ENCODE results near the gene CEMIP.

GRCh38 chr15:80967991-80968510 lies 188.9 kb downstream of the CEMIP start:
- no peak for TF ChIP-seq CTCF (IDR thresholded peaks at IDR 0.05)
- TF ChIP-seq JUND (IDR thresholded peaks at IDR 0.05): no peak
- TF ChIP-seq SMC3 (IDR thresholded peaks at IDR 0.05; ENCODE audit: low read depth, low read length): no peak
- TF ChIP-seq FOXM1 (IDR thresholded peaks at IDR 0.05; ENCODE audit: low read depth): no peak
- TF ChIP-seq RCOR1 (IDR thresholded peaks at IDR 0.05; ENCODE audit: low read length): no peak
- TF ChIP-seq FOXJ3 (CRISPR knock-in tag; IDR thresholded peaks at IDR 0.05): no peak
- no peak for TF ChIP-seq RFX5 (IDR thresholded peaks at IDR 0.05; ENCODE audit: low read length)
- TF ChIP-seq MAX (IDR thresholded peaks at IDR 0.05; ENCODE audit: low read depth): no peak
- TF ChIP-seq EZH2phosphoT487 (IDR thresholded peaks at IDR 0.05; ENCODE audit: borderline replicate concordance, low read depth): no peak
